Panc1 (cell line): Measurements from ENCODE around the gene ACSM5. TPM values are rescaled to one million over a fixed set of nuclear protein-coding genes. Genes with fewer than 3 reads are reported as not detected.

Experiments used
- ATAC-seq: fragments of 200-7000 bp; cut with Tn5 transposase; 2 replicates; pipeline ENCODE4 v1.9.1; 2020; ENCODE audit warnings: mild to moderate bottlenecking, moderate library complexity
- BruUV-seq: library from RNA; stranded (reverse); fragments of 400-500 nt; replicated peaks from 2 replicates; lab custom pipeline; 2021; lab: Mats Ljungman, UMichigan
- CTCF ChIA-PET: fragments of 300-600 bp; sonication (Branson Sonifier 250); formaldehyde crosslinking; loops from one replicate; lab custom pipeline; 2022; ENCODE audit warnings: antibody characterized with exemption; lab: Charles Lee
- POLR2A ChIA-PET: fragments of 300-600 bp; sonication (Branson Sonifier 250); formaldehyde crosslinking; loops from one replicate; lab custom pipeline; 2022; ENCODE audit warnings: antibody characterized with exemption; lab: Charles Lee
- DNase-seq: peaks from one replicate; pipeline ENCODE4 v3.0.0-alpha.2; 2010; ENCODE audit warnings: low read depth, low spot score
- H3K27ac ChIP-seq: 2 replicates; pipeline ENCODE4 v1.5.1; 2011; ENCODE audit warnings: mild to moderate bottlenecking, low read length, inconsistent platforms
- H3K27me3 ChIP-seq: fragments of 200-500 bp; sonication (Bioruptor generic); 2 replicates; pipeline ENCODE4 v1.6.0; 2014; ENCODE audit warnings: low read length, inconsistent platforms; ENCODE audit not compliant: control insufficient read depth, insufficient read depth
- H3K36me3 ChIP-seq: fragments of 200-500 bp; sonication (Bioruptor generic); 2 replicates; pipeline ENCODE4 v1.5.1; 2014; ENCODE audit warnings: inconsistent platforms, mild to moderate bottlenecking, low read length, moderate library complexity; ENCODE audit not compliant: control insufficient read depth, insufficient read depth
- H3K4me1 ChIP-seq: 2 replicates; pipeline ENCODE4 v1.5.1; 2011; ENCODE audit warnings: inconsistent platforms, mild to moderate bottlenecking, low read length, moderate library complexity; ENCODE audit not compliant: control insufficient read depth, insufficient read depth
- H3K4me3 ChIP-seq, 2 experiments: 2 replicates each; pipeline ENCODE4 v1.5.1; 2011 to 2012; ENCODE audit warnings: low read depth in 2 of 2, low read length in 2 of 2, mild to moderate bottlenecking in 2 of 2, inconsistent platforms in 1 of 2, moderate library complexity in 1 of 2
- H3K9me3 ChIP-seq: fragments of 200-500 bp; sonication (Bioruptor generic); 2 replicates; pipeline ENCODE4 v1.5.1; 2014; ENCODE audit warnings: low read depth, mild to moderate bottlenecking, inconsistent platforms, low read length, moderate library complexity; ENCODE audit not compliant: control insufficient read depth, insufficient read depth
- CTCF ChIP-seq: fragments of 450-650 bp; IDR thresholded peaks from 2 replicates; pipeline ENCODE4 v1.5.1; 2017; ENCODE audit warnings: mild to moderate bottlenecking
- POLR2AphosphoS5 ChIP-seq: IDR thresholded peaks from 2 replicates; pipeline ENCODE4 v1.6.1; 2012; ENCODE audit warnings: mild to moderate bottlenecking, low read depth, low read length, moderate library complexity
- REST ChIP-seq, 2 experiments: IDR thresholded peaks; 2 replicates each; pipeline ENCODE4 v1.6.1; 2011 to 2012; ENCODE audit warnings: low read depth in 2 of 2, control low read depth in 1 of 2, low read length in 1 of 2, mild to moderate bottlenecking in 1 of 2, moderate library complexity in 1 of 2; ENCODE audit not compliant: insufficient read depth in 1 of 2
- SIN3A ChIP-seq: IDR thresholded peaks from 2 replicates; pipeline ENCODE4 v1.6.1; 2012; ENCODE audit warnings: low read depth, mild to moderate bottlenecking, low read length, moderate library complexity, borderline replicate concordance; ENCODE audit not compliant: insufficient read depth
- TCF7L2 ChIP-seq: IDR thresholded peaks from 2 replicates; pipeline ENCODE4 v1.6.1; 2011; ENCODE audit warnings: mild to moderate bottlenecking, low read depth, low read length, inconsistent platforms
- in situ Hi-C: cut with HindIII; loops from 2 replicates; pipeline ENCODE4 v1.10.0; 2016; ENCODE audit warnings: low sequenced_read_pairs, low pct_unique_long_range_greater_than_20kb
- intact Hi-C: fragments of 100-400 bp; cut with micrococcal nuclease; formaldehyde crosslinking; loops from one replicate; pipeline ENCODE4 v1.10.0; 2022; ENCODE audit not compliant: unreplicated experiment
- total RNA-seq: library from RNA; stranded (reverse); gene quantifications from one replicate; pipeline ENCODE4 v1.2.1, GENCODE V29; 2021; ENCODE audit not compliant: unreplicated experiment

ACSM5 gene
- total RNA-seq, 1 experiment from 2014 or later = 0.21 TPM

- ATAC-seq = peak; percentile 63
- CTCF ChIA-PET = interaction anchor here (0.6 to 1.9 kb wide), 20 partner anchors 8 to 651 kb away, joined by 3 to 31 read pairs (median 7); no protein-coding TSS in a partner anchor
- in situ Hi-C loops = no loop called here
- Histone ChIP-seq H3K27ac (no peak overlapping the region), H3K4me3 (no peak overlapping the region), H3K9me3 (no peaks in the 10 kb centered on the region), H3K4me1 (no peaks in the 10 kb centered on the region), H3K36me3 (no peaks in the 10 kb centered on the region), H3K27me3 (peaks cover 5% of the 10 kb centered on the region; the same call in 1 of the 2 replicates)
- no peak for TF ChIP-seq POLR2AphosphoS5
- peak; percentile 97 for TF ChIP-seq CTCF
- no TSS peak for BruUV-seq
- intact Hi-C loops = loop anchor here (5.0 kb wide), 1 partner anchor 79 kb away; no protein-coding TSS in a partner anchor
- DNase-seq = peak; percentile 28
- POLR2A ChIA-PET = interaction anchor here (0.6 kb wide), 1 partner anchor 663 kb away, joined by 6 read pairs; no protein-coding TSS in a partner anchor
Measured at GRCh38 chr16:20385844-20386832, 23.2 kb upstream of the ACSM5 start.

GRCh38 chr16:20387978-20388377 lies 21.4 kb upstream of the ACSM5 start:
- no peaks in the 10 kb centered on the region for H3K4me1 ChIP-seq
- DNase-seq = no peak
- H3K9me3 ChIP-seq = no peaks in the 10 kb centered on the region
- H3K4me3 ChIP-seq = no peak overlapping the region
- in situ Hi-C loops (no loop called here), intact Hi-C loops (loop anchor here (5.0 kb wide), 1 partner anchor 81 kb away; no protein-coding TSS in a partner anchor)
- no TSS peak for BruUV-seq
- ATAC-seq = no peak
- TF ChIP-seq TCF7L2 = no peak
- peaks cover 5% of the 10 kb centered on the region; the same call in 1 of the 2 replicates for H3K27me3 ChIP-seq
- no peak overlapping the region for H3K27ac ChIP-seq
- no peaks in the 10 kb centered on the region for H3K36me3 ChIP-seq
- CTCF ChIA-PET = no interaction called here
- POLR2A ChIA-PET = no interaction called here

GRCh38 chr16:20388854-20389253 lies 20.5 kb upstream of the ACSM5 start:
- POLR2A ChIA-PET = no interaction called here
- BruUV-seq = no TSS peak
- H3K4me1 ChIP-seq = no peaks in the 10 kb centered on the region
- H3K9me3 ChIP-seq = no peaks in the 10 kb centered on the region
- no peak for DNase-seq
- H3K27ac ChIP-seq = no peak overlapping the region
- intact Hi-C loops (loop anchor here (5.0 kb wide), 1 partner anchor 82 kb away; no protein-coding TSS in a partner anchor), in situ Hi-C loops (no loop called here)
- H3K27me3 ChIP-seq = peaks cover 5% of the 10 kb centered on the region; the same call in 1 of the 2 replicates
- no peaks in the 10 kb centered on the region for H3K36me3 ChIP-seq
- no peak for TF ChIP-seq TCF7L2
- no peak for TF ChIP-seq CTCF
- no peak for TF ChIP-seq SIN3A
- no peak for TF ChIP-seq REST (IDR thresholded peaks at IDR 0.05; ENCODE audit: insufficient read depth in 1 of 2, low read depth in 2 of 2, low read length in 1 of 2)
- no peak for TF ChIP-seq POLR2AphosphoS5
- no peak for ATAC-seq
- H3K4me3 ChIP-seq = no peak overlapping the region
- CTCF ChIA-PET = interaction anchor here (0.6 kb wide), 1 partner anchor 913 kb away, joined by 4 read pairs; no protein-coding TSS in a partner anchor
